Measurements from ENCODE around the gene PPP1R36. TPM values are rescaled to one million over a fixed set of nuclear protein-coding genes. Genes with fewer than 3 reads are reported as not detected.

Gene PPP1R36
- total RNA-seq, 1 experiment from 2014 or later, result 0.50 TPM

- no peak overlapping the region for H2BK120ac ChIP-seq (ENCODE audit: low read depth, low read length, poor library complexity, severe bottlenecking)
- H3K4me1 ChIP-seq (ENCODE audit: insufficient read depth, low read length), result no peaks in the 10 kb centered on the region; the same call in 1 of the 2 replicates
- no peak overlapping the region for H2BK20ac ChIP-seq (ENCODE audit: low read depth, low read length, poor library complexity, severe bottlenecking)
- no peaks in the 10 kb centered on the region for H3K27me3 ChIP-seq (ENCODE audit: insufficient read depth, low read length)
- no peak overlapping the region for H2BK15ac ChIP-seq (ENCODE audit: low read depth, low read length)
- H3K14ac ChIP-seq (ENCODE audit: insufficient read depth, low read length), result no peak overlapping the region
- no peak overlapping the region for H3K4ac ChIP-seq (ENCODE audit: low read depth, low read length)
- H4K91ac ChIP-seq (ENCODE audit: insufficient read length, low read depth, low read length), result no peak overlapping the region
- H3K9me3 ChIP-seq (ENCODE audit: control insufficient read depth, low read depth, low read length), result no peaks in the 10 kb centered on the region
- no peak overlapping the region for H3T11ph ChIP-seq (ENCODE audit: low read length)
- no peak for TF ChIP-seq CTCF (conservative IDR thresholded peaks at IDR 0.05)
- no peaks in the 10 kb centered on the region for H4K20me1 ChIP-seq (ENCODE audit: control insufficient read depth, insufficient read depth, insufficient read length)
- no peak overlapping the region for H3K27ac ChIP-seq (ENCODE audit: insufficient read length, low read depth, low read length)
- no peak overlapping the region for H4K5ac ChIP-seq (ENCODE audit: insufficient read length, low read depth, low read length)
- H3K23ac ChIP-seq (ENCODE audit: insufficient read length, low read depth, low read length), result no peak overlapping the region
- no peak overlapping the region for H4K8ac ChIP-seq (replicated peaks; ENCODE audit: insufficient read length, low read depth, low read length)
- Mint-ChIP-seq H3K9me3 (no peaks in the 10 kb centered on the region), H3K27me3 (ENCODE audit: low read depth) (no peaks in the 10 kb centered on the region), H3K27ac (peak overlapping the region; percentile 53 to 89 (median 67); a peak in 4 of 7 replicates), H3K4me3 (peak overlapping the region in 1 of 2 experiments; percentile 21; a peak in 1 of 5 replicates), H3K4me1 (peaks cover 49 to 51% of the 10 kb centered on the region in 2 experiments), H3K36me3 (ENCODE audit: insufficient read depth in 1 of 3, low read depth in 3 of 3) (peaks cover 0 to 7% (median 0%) of the 10 kb centered on the region in 3 experiments; a peak in 1 of 7 replicates)
- no peak overlapping the region for H3K18ac ChIP-seq (ENCODE audit: insufficient read length, low read depth, low read length)
- no peak overlapping the region for H2AFZ ChIP-seq (ENCODE audit: low read length)
- no peak overlapping the region for H2BK12ac ChIP-seq (ENCODE audit: insufficient read length, low read depth, low read length)
- no peak overlapping the region for H3K9ac ChIP-seq (ENCODE audit: extremely low read depth, insufficient read length, low read length)
- DNase-seq, result peak; percentile 67
- H3K79me1 ChIP-seq (ENCODE audit: insufficient read depth, low read depth, low read length, poor library complexity, severe bottlenecking), result no peaks in the 10 kb centered on the region
- H3K79me2 ChIP-seq (ENCODE audit: insufficient read depth, low read length), result peaks cover 36% of the 10 kb centered on the region; the same call in 1 of the 2 replicates
- no peak overlapping the region for H2BK5ac ChIP-seq (ENCODE audit: insufficient read length, low read length)
- no peak overlapping the region for H2AK5ac ChIP-seq (ENCODE audit: insufficient read length, low read length)
- peaks cover 6% of the 10 kb centered on the region for H3K23me2 ChIP-seq (ENCODE audit: insufficient read length, low read depth, low read length, poor library complexity, severe bottlenecking)
- no peak overlapping the region for H3K56ac ChIP-seq (ENCODE audit: insufficient read length, low read depth, low read length)
- H3K4me2 ChIP-seq (ENCODE audit: insufficient read depth, insufficient read length, low read length), result no peak overlapping the region
- no CpG with 5 or more reads among the region's 8 CpGs for WGBS (ENCODE audit: extremely low coverage, insufficient read length, low lambda C conversion rate)
Observed at GRCh38 chr14:64509036-64509435, 40.7 kb upstream of the PPP1R36 start.

Measured in H9 (cell line).